Fibroblast of the aortic adventitia (primary cell): ENCODE results near the gene PRPF8. TPM values are rescaled to one million over a fixed set of nuclear protein-coding genes. Genes with fewer than 3 reads are reported as not detected.

Experiments used
- DNase-seq: peaks from one replicate; pipeline ENCODE4 v3.0.0-alpha.2; 2010; ENCODE audit warnings: low read depth
- H3K4me3 ChIP-seq: 2 replicates; pipeline ENCODE4 v1.5.1; 2011; ENCODE audit warnings: low read depth, mild to moderate bottlenecking, control low read depth, low read length, moderate library complexity
- CTCF ChIP-seq: IDR thresholded peaks from 2 replicates; pipeline ENCODE4 v1.5.1; 2011; ENCODE audit warnings: mild to moderate bottlenecking, low read length, control low read depth, inconsistent platforms; ENCODE audit not compliant: insufficient read depth
- total RNA-seq: library from RNA; depleted of rRNA; stranded (reverse); fragments of >200 nt; gene quantifications from 2 replicates; pipeline ENCODE4 v1.2.3, GENCODE V29; 2012; ENCODE audit warnings: low replicate concordance

Gene PRPF8
- 59.7 and 138 TPM in 2 replicates for total RNA-seq

- H3K4me3 ChIP-seq, result peak within 1 kb of the TSS; percentile 81
- DNase-seq, result peak; percentile 97
- TF ChIP-seq CTCF, result peak; percentile 1
Observed at GRCh38 chr17:1684378-1685189, at the start of gene PRPF8. PRPF8 (minus strand) TSS chr17:1684867; CDS start chr17:1684571, 296 bp downstream.

DNA sequence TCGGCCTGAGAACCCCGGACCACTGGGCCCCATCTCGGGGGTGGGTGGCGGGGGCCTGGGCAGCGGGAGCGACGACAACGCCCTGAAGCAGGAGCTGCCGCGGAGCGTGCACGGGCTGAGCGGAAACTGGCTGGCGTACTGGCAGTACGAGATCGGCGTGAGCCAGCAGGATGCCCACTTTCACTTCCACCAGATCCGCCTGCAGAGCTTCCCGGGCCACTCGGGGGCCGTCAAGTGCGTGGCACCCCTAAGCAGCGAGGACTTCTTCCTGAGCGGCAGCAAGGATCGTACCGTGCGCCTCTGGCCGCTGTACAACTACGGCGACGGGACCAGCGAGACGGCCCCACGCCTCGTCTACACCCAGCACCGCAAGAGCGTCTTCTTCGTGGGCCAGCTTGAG is 49.1 kb upstream of the PRPF8 start:
- no peak for DNase-seq
- H3K4me3 ChIP-seq, result no peak overlapping the region
- no peak for TF ChIP-seq CTCF

DNA sequence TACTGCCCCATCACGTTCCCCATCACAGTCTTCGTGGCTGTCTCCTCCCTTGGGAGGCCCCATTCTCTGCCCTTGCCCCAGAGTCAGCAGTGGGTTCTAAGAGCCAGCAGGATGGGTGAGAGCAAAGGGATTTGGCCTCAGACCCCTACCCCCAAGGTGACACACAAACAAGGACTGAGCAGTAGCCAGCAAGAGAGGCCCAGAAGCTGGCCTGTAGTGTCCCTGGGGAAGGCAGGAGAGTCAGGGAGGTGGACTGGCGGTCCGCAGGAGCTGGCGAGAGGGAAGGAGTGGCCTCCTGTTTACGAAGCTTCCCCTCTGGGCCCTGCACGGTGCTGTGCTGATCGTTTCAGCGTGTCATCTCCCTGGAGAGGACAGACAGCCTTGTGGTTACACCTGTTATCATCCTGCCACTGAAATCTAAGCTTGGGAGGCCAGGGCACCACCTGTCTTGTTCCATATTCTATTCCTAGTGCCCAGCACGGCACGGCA is 48.2 kb upstream of the PRPF8 start:
- no peak for TF ChIP-seq CTCF
- H3K4me3 ChIP-seq, result no peak overlapping the region
- DNase-seq, result no peak

- TF ChIP-seq CTCF, result no peak
- DNase-seq, result no peak
Observed at GRCh38 chr17:1732241-1732832, 47.7 kb upstream of the PRPF8 start.

DNA sequence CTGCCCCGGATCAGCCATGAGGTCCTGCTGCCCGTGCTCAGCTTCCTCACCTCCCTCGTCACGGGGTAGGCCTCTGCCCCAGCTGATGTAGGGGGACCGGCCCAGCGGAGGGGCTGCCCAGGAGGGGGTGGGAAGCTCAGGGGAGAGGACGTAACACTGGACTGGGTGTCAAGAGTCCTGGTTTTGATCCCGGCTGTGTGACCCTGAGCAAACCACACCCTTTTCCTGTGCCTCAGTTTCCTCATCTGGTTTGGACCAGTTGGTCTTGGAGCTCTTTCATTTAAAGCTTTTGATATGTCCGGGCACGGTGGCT is 46.5 kb upstream of the PRPF8 start:
- H3K4me3 ChIP-seq, result peak overlapping the region; percentile 41
- no peak for TF ChIP-seq CTCF

More at GRCh38 chr17:1732241-1732832, 47.7 kb upstream of the PRPF8 start:
- H3K4me3 ChIP-seq, result no peak overlapping the region

GRCh38 chr17:1730326-1731193 is 45.9 kb upstream of the PRPF8 start:
- TF ChIP-seq CTCF, result no peak
- peak; percentile 91 for DNase-seq
- H3K4me3 ChIP-seq, result peak overlapping the region; percentile 41

More for the DNA sequence above, 46.5 kb upstream of the PRPF8 start:
- no peak for DNase-seq
